ENCODE measurements around the gene UBAC2. TPM values are rescaled to one million over a fixed set of nuclear protein-coding genes. Genes with fewer than 3 reads are reported as not detected.

UBAC2 gene
- total and polyA plus RNA-seq, 2 of the 8 experiments (the other 6 are each of a cell fraction or from before 2014, with no cell fraction given) = 75.9 to 76.9 TPM

DNA sequence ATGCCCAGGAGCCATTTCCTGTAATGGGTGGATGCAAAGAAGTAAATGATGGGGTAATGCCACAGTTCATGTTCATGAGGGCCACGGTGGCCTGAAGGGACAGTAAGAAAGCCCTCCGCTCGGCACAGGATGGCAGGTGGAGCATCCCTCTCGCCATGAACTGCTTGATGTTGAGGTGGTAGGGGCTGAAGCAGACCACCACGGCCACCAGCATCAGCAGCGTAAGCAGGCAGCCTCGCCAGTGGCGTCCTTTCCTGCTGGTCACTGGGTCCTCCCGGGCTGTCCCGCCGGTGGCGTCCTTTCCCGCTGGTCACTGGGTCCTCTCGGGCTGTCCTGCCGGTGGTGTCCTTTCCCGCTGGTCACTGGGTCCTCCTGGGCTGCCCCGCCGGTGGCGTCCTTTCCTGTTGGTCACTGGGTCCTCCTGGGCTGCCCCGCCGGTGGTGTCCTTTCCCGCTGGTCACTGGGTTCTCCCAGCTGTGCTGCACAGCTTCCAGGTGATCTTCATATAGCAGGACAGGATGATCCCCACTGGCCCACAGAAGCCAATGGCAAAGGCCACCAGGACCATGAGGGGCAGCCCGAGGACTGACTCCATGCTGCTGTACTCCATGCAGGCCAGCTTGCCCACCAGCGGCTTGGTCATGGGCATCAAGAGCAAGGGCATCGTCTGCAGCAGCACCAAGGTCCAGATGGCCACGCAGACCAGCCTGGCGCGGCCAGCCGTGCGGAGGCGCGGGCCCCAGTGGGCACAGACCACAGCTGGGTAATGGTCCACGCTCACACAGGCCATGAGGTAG lies 207.4 kb downstream of the UBAC2 start:
- no peak for FAIRE-seq
- no peak overlapping the region for H3K56ac ChIP-seq (replicated peaks; ENCODE audit: insufficient read length, low read depth, low read length)
- TF ChIP-seq NANOG (IDR thresholded peaks at IDR 0.05; ENCODE audit: insufficient read depth, low read depth, low read length, poor library complexity, severe bottlenecking) = no peak
- TF ChIP-seq CTBP2 (IDR thresholded peaks at IDR 0.05; ENCODE audit: borderline replicate concordance, insufficient read depth, insufficient read length, low read length) = no peak
- TF ChIP-seq ZNF274 (IDR thresholded peaks at IDR 0.05; ENCODE audit: borderline replicate concordance, extremely low read depth, low read length) = no peak
- TF ChIP-seq, protein P1, sequence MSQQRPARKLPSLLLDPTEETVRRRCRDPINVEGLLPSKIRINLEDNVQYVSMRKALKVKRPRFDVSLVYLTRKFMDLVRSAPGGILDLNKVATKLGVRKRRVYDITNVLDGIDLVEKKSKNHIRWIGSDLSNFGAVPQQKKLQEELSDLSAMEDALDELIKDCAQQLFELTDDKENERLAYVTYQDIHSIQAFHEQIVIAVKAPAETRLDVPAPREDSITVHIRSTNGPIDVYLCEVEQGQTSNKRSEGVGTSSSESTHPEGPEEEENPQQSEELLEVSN (IDR thresholded peaks at IDR 0.05) = no peak
- TF ChIP-seq EP300 (IDR thresholded peaks at IDR 0.05; ENCODE audit: borderline replicate concordance in 1 of 2, low read depth in 2 of 2, low read length in 2 of 2) = no peak
- TF ChIP-seq TBP (IDR thresholded peaks at IDR 0.05; ENCODE audit: low read depth, low read length) = no peak
- no peak for TF ChIP-seq BCL11A (IDR thresholded peaks at IDR 0.05; ENCODE audit: low read depth in 2 of 2, low read length in 2 of 2)
- TF ChIP-seq GABPA (IDR thresholded peaks at IDR 0.05; ENCODE audit: borderline replicate concordance, insufficient read depth, low read length) = no peak
- TF ChIP-seq RBBP5 (IDR thresholded peaks at IDR 0.05; ENCODE audit: borderline replicate concordance, low read depth, low read length) = no peak
- TF ChIP-seq, protein P2, sequence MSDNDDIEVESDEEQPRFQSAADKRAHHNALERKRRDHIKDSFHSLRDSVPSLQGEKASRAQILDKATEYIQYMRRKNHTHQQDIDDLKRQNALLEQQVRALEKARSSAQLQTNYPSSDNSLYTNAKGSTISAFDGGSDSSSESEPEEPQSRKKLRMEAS (IDR thresholded peaks at IDR 0.05) = no peak

More for the DNA sequence above, 207.4 kb downstream of the UBAC2 start:
- no peak overlapping the region for H3K4ac ChIP-seq (replicated peaks; ENCODE audit: insufficient read length, low read depth, low read length)
- peaks cover 0 to 8% of the 10 kb centered on the region in 2 experiments; a peak in 1 of 4 replicates for H3K9me3 ChIP-seq (ENCODE audit: insufficient read depth in 2 of 2, low read depth in 1 of 2, low read length in 1 of 2)
- no peak overlapping the region for H2BK20ac ChIP-seq (ENCODE audit: low read length)
- H4K8ac ChIP-seq (ENCODE audit: extremely low read depth, insufficient read depth, low read length) = no peak overlapping the region
- POLR2A ChIA-PET (ENCODE audit: partially characterized antibody) = no interaction called here
- no peak overlapping the region for H3K23ac ChIP-seq (ENCODE audit: insufficient read length)
- H2AFZ ChIP-seq (ENCODE audit: low read length) = no peak overlapping the region
- H3K79me1 ChIP-seq (ENCODE audit: low read depth, low read length) = no peaks in the 10 kb centered on the region
- no peaks in the 10 kb centered on the region for H3K79me2 ChIP-seq (ENCODE audit: control insufficient read depth in 1 of 2, insufficient read depth in 2 of 2, low read length in 2 of 2)
- peak overlapping the region; percentile 29 for H4K91ac ChIP-seq (replicated peaks; ENCODE audit: insufficient read length, low read length)
- H3K36me3 ChIP-seq (ENCODE audit: control insufficient read depth in 2 of 4, insufficient read depth in 4 of 4, low read length in 3 of 4) = no peaks in the 10 kb centered on the region
- no peak overlapping the region for H2BK5ac ChIP-seq (ENCODE audit: low read depth, low read length)
- no peak overlapping the region for H4K5ac ChIP-seq (ENCODE audit: insufficient read length, low read depth, low read length)
- H2AK5ac ChIP-seq (ENCODE audit: low read depth, low read length) = no peak overlapping the region
- H2BK15ac ChIP-seq (ENCODE audit: low read length) = 0 out of 2 replicates have a peak overlapping the region, but pooled peaks have one; percentile 29
- H3K23me2 ChIP-seq (ENCODE audit: low read depth, low read length) = no peaks in the 10 kb centered on the region; the same call in 1 of the 2 replicates
- no peak overlapping the region for H2BK120ac ChIP-seq (replicated peaks; ENCODE audit: low read depth, low read length)
- no peak overlapping the region for H3K4me3 ChIP-seq (ENCODE audit: extremely low read depth in 1 of 4, insufficient read depth in 2 of 4, low read depth in 3 of 4, low read length in 4 of 4)
- H4K20me1 ChIP-seq (replicated peaks in 1 of 2; ENCODE audit: control insufficient read depth in 1 of 2, insufficient read depth in 2 of 2, low read length in 2 of 2) = no peaks in the 10 kb centered on the region
- H3K14ac ChIP-seq (ENCODE audit: insufficient read length) = no peak overlapping the region
- H3K27me3 ChIP-seq (replicated peaks in 1 of 4; ENCODE audit: control insufficient read depth in 3 of 4, extremely low read depth in 1 of 4, insufficient read depth in 3 of 4, low read length in 3 of 4) = peaks cover 0 to 2% (median 0%) of the 10 kb centered on the region in 4 experiments; a peak in 2 of 7 replicates
- no peak overlapping the region for H3K27ac ChIP-seq (ENCODE audit: low read depth, low read length)
- DNase-seq (ENCODE audit: low read depth in 1 of 2, low spot score in 2 of 2) = no peak
- no peak overlapping the region for H3K18ac ChIP-seq (ENCODE audit: extremely low read depth, low read length)
- 85% methylated on average over 32 of the region's 33 CpGs; no CpG with 5 or more reads in 1 of the 2 experiments for WGBS, 2 experiments (ENCODE audit: extremely low coverage in 1 of 2, insufficient coverage in 1 of 2, insufficient read length in 1 of 2, insufficient replicate concordance in 2 of 2, low coverage in 1 of 2, low lambda C conversion rate in 2 of 2, missing lambda C conversion rate in 1 of 2)
- no peak overlapping the region; the same call in 1 of the 2 replicates for H2BK12ac ChIP-seq (ENCODE audit: low read depth, low read length)
- no peak overlapping the region for H3K9ac ChIP-seq (replicated peaks in 1 of 4; ENCODE audit: extremely low read depth in 1 of 4, low read depth in 3 of 4, low read length in 3 of 4)
- CTCF ChIA-PET (ENCODE audit: partially characterized antibody) = interaction anchor here (1.2 to 6.8 kb wide), 6 partner anchors 10 to 232 kb away, joined by 3 to 47 read pairs (median 4); no protein-coding TSS in a partner anchor
- H3K4me2 ChIP-seq (ENCODE audit: insufficient read depth in 1 of 2, low read depth in 2 of 2, low read length in 2 of 2) = no peak overlapping the region
- H3K4me1 ChIP-seq (replicated peaks in 1 of 4; ENCODE audit: control insufficient read depth in 3 of 4, insufficient read depth in 4 of 4, low read length in 3 of 4) = no peaks in the 10 kb centered on the region; a peak in 1 of 7 replicates
